ENCODE data around the gene ACTR6. TPM values are rescaled to one million over a fixed set of nuclear protein-coding genes. Genes with fewer than 3 reads are reported as not detected.
"Not testable (repeated sequence)": the region's sequence is repeated elsewhere in the genome, so short reads cannot be mapped to it uniquely, and the experiment has no call there.

Gene ACTR6
- total RNA-seq, 2 donors from 2014 or later = 19.7 to 24.3 TPM

DNA sequence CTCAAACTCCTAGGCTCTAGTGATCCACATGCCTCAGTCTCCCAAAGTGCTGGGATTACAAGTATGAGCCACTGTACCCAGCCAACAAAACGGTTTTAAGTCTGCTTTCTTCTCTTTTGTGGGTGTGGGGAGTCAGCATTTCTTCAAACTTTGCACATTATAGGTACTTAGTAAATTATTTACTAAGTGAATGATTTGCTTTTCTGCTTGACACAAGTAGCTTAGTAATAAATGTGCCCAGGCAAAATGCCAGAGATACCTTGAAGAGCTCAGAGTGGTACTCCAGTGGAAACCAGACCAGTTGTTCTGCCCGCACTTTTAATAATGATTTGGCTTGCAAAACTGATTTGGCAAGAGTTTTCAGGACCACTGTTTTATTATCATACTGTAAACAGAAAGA, 51.3 kb downstream of the ACTR6 start:
- DNase-seq = no peak
- no peak for ATAC-seq
- intact Hi-C loops (cut with DNase I) = no loop called here

DNA sequence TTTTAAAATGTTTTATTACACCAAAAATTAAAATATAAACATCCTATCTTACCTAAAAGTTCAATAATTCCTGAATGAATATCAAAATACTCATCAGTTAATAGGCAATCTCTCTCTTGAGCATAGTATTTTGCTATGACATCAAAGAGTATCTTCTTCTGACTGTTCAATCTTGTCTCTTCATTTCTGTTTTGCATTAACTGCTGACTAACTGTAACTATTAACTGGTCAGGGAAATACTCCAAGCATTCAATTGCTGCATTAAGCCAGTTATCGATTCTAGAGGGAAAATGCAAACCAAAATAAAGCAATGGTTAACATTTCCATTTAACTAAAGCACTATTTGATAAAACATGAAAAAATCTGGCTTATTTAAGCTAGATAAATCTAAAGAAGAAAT, 52.8 kb downstream of the ACTR6 start:
- no peak for DNase-seq
- no peak for ATAC-seq
- intact Hi-C loops (cut with DNase I) = no loop called here

DNA sequence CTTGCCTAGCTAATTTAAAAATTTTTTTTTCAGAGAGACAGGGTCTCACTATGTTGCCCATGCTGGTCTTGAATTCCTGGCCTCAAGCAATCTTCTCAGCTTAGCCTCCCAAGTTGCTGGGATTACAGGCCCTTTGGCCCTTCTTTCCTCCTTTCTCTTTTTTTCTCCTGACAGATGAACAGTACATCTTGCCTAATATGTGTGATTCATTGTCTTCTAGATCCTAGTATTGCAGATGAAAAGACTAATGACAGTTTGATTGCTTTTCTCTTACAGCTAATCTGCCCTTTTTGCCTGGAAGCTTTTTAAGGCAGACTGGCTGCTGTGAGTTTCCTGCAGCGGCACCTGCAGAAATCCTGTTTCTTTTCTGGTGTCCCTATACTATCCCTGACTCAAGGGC, 54.3 kb downstream of the ACTR6 start:
- intact Hi-C loops (cut with DNase I) = no loop called here
- no peak for ATAC-seq
- no peak for DNase-seq

DNA sequence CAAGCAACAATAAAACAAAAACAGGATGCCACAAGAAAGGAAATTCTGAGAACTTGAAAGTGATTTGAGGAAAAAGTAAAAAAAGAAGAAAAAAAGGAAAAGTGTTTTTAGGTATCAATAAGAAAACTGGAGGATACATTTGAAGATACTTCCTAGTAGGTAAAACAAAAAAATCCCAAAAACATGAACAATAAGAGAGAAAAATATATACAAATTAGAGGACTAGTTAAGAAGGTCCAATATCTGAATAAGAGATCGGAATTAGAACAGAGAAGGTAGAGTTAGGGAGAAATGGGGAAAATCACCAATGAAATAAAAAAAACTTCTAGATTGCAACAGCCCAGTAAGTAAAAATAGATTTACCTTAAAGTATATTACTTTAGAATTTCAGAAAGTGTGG, 57.5 kb downstream of the ACTR6 start:
- ATAC-seq = no peak
- intact Hi-C loops (cut with DNase I) = no loop called here
- DNase-seq = no peak

DNA sequence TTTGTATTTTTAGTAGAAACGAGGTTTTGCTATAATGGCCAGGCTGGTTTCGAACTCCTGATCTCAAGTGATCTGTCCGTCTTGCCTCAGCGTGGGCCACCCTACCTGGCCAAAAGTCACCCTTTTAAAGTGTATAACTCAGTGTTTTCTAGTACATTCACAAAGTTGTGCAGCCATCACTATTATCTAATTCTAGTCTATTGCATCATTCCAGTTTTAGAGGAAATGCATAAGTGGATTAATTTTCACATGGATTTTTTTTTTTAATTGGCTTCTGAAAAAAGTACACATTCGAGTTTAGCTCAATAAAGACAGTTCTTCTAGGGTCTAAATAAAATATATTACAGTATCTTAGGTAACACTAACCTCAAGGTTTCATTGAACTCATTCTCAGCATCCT, 62.5 kb downstream of the ACTR6 start:
- no peak for ATAC-seq
- intact Hi-C loops (cut with DNase I) = no loop called here
- DNase-seq = no peak

DNA sequence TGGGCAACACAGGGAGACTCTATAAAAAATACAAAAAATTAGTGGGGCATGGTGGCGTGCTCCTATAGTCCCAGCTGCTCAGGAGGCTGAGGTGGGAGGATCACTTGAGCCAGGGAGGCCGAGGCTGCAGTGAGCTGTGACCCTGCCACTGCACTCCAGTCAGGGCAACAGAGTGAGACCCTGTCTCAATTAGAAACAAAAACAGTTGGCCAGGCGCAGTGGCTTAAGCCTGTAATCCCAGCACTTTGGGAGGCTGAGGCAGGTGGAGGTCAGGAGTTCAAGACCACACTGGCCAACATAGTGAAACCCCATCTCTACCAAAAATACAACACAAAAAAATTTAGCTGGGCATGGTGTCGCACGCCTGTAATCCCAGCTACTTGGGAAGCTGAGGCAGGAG, 64.5 kb downstream of the ACTR6 start:
- ATAC-seq; DNase-seq; intact Hi-C loops (cut with DNase I): not testable (repeated sequence)

DNA sequence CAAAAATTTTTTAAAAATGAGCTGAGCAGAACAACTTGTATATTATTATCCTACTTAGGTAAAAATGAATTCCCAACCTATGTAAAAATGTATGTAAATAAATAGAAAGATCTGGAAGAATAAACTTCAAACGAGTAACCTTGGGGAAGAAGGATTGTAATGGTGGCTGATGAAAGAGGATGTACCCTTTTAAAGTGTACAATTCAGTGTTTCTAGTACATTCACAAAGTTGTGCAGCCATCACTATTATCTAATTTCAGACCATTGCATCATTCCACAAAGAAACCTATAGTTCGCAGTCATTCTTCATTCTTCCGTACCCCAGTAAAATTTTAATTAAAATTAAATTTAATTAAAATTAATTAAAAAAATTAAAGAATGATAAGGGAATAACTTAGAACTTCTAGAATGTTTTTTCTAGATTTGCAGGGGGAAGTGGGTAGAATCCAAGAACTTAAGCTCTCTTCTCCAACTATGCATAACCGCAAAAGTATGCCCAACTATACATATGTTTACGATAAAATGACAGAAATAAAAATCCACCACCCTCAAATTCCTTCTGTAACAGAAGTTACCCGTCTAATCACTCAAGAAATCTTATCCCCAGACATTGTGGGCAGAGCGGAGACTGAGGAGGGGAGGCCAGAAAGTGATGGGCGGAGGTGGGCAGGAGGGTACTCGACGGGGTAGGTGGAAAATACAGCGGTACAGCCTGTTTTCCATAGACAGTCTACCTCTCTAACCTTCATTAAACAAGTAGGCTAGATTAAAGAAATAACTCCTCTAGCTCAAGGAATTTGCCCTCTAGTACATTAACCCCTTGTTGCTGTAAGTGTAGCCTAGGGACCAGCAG, 65.3 kb downstream of the ACTR6 start:
- DNase-seq (no peak), ATAC-seq (no peak)
- intact Hi-C loops (cut with DNase I) = no loop called here

DNA sequence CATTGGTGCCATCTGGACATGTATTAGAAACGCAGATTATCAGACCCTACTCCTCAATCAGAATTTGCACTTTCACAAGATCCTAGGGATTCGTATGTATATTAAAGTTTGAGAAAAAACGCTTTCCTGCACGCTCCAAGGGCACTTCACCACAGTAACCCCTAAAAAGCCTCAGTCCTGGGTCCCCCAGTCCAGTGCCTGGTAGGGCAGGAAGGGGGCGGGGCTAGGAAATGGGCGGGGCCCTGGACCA, 65.9 kb downstream of the ACTR6 start:
- ATAC-seq (peak; percentile 81 to 90), DNase-seq (peak; percentile 96)
- intact Hi-C loops (cut with DNase I) = no loop called here

DNA sequence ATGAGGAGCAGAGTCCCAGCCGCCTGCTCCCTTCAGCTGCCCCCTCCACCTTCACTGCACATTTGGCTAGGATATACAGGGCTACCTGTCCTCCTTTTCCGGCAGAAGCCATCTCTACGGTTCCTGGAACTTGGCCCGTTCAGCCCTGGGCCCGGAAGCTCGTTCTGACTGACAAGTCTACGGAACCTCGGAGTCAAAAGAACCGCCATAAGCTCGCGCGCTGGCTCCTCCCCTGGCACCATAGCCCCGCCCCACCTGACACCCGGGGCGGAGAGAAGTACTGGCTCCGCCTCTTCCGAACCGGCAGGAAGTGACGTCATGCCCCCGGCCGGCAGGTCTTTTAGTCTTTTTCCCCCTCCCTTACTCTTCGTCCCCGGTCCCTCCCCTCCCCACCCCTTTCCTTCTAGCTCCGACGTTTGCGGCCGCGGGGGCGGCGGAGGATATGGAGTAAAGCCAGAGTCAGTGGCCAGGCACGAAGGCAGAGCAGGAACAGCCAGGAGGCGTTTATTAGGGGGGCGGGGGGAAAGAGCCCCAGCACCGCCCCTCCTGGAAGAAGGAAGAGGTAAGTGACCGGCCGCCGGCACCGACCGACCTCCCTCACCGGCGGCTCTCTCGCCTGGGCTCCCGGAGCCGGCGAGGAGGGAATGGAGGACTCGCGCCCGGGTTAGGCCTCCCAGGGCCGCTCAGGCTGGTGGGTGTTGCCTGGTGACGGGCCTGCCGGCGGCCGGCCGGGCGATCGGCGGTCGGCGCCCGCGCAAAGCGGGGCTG, 66.4 kb downstream of the ACTR6 start, which contains the start of the genes DEPDC4 and SCYL2:
Gene DEPDC4, minus strand, starts transcription at position 245 of the 768 bp plus-strand sequence. Its CDS starts 3 bp downstream, at position 242.
Gene SCYL2, plus strand, starts transcription at position 343 of the 768 bp plus-strand sequence. CDS start 15,794 bp downstream, outside the sequence.
- intact Hi-C loops (cut with DNase I) = no loop called here
- ATAC-seq = peak; percentile 97

DNA sequence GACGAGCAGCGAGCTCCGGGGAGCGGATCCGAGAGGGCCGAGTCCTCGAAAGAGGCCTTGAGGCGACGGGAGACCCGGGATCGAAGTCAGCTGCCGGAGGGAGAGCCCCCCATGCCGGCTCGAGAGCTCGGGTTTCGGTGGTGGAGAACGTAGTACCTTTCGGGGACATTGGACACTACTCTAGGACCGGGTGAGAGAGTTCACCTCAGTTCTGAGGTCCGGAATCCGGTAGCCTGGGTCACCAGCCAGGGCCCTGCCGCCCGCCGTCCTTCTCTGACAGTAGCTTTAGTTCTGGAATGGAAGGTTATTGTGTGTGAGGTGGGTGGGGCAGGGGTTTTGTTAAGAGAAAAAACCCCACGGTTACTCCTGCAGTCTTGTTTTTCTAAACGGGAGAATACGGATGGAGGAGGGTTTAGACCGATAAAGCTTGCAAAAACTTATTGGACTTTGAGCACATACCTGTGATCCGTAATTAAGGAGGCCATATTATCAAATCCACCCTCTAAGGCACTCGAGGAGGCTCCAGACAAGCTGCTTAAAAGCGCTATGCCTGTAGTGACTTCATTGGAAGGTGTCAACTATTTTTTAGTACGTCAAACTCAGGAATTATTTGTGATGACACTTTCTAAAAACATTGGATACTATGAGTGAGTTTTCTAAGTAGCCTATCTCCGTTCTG, 67.1 kb downstream of the ACTR6 start:
- peak; percentile 27 for DNase-seq
- intact Hi-C loops (cut with DNase I) = no loop called here

More for the DNA sequence above, 66.4 kb downstream of the ACTR6 start, which contains the start of the genes DEPDC4 and SCYL2:
- peak; percentile 96 for DNase-seq

DNA sequence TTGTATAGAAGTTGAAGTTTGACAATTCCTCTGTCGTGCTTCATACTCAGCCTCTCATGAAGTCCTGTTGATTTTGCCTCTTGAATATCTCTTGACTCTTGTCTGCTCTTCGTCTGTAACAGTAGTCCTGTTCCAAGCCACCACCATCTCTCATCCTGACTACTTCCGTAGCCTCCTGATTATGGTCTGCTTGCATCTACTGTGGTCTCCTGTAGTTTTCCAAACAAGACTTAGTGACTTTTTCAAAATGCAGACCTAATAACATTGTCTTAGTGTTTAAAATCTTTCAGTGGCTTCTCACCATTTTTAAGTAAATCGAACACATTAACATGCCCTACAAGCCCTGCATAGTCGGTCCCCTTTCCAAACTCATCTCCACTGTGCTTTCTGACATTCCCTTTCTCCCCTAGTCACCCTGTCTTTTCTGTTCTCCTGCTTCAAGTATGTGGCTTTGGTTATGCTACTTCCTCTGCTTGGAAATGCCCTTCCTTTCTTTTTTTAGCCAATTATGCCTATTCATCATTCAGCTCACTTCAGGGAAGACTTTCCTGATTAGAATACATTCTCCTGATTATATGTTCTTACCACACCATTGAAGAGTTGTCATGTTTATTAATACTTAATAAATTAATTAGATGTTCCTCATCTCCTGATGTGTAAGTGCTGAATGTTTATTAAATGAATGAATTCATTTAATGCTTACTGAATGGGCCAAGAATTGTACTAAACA, 68.4 kb downstream of the ACTR6 start:
- DNase-seq (no peak), ATAC-seq (no peak)
- intact Hi-C loops (cut with DNase I) = no loop called here

More for the DNA sequence above, 67.1 kb downstream of the ACTR6 start:
- ATAC-seq = peak; percentile 6 to 19

DNA sequence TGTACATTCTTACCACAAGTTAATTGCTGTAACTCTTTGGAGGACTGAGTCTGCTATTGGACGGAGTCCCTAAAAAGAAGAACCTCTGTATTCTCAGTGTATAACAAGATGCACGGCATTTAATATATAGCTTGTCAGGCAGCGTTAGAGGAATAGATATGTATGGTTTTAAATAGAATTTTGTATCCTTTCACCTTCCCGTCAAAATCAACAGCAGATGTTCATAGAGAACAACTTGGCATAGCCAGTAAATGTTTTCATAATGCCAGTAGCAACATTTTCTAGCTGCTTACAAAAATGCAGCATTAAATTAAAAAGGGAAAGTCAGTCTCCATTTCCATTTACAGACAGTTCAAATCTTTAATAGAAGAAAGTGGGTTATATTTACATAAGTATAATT, 73.2 kb downstream of the ACTR6 start:
- ATAC-seq = no peak
- intact Hi-C loops (cut with DNase I) = no loop called here
- DNase-seq = no peak

Small RNA genes lying within 50 kb of the gene (microRNA-seq; reads per million reads assigned to microRNA genes)
- 0 reads per million in 2 donors for gene MIR1827

Other genes with a start within 250 kb of the ACTR6 start
- 1 to 10 TPM; 3.1 TPM for gene ANKS1B, start 215.9 kb upstream of the ACTR6 start, total RNA-seq
- gene BLTP3B, start 57.9 kb upstream of the ACTR6 start, total RNA-seq = 10 to 100 TPM; 13.5 to 19.4 TPM
- under 1 TPM; 0.53 to 0.55 TPM for gene DEPDC4, start 66.3 kb downstream of the ACTR6 start, total RNA-seq
- 10 to 100 TPM; 25.4 to 30.3 TPM for gene SCYL2, start 66.4 kb downstream of the ACTR6 start, total RNA-seq
- gene SLC17A8, start 156.3 kb downstream of the ACTR6 start, total RNA-seq = not detected

Data from left cardiac atrium (tissue), 4 donors.